ENCODE results near the gene RACGAP1. TPM values are rescaled to one million over a fixed set of nuclear protein-coding genes. Genes with fewer than 3 reads are reported as not detected.

RACGAP1 gene
- total and polyA plus RNA-seq, 2 of the 4 experiments (the other 2 are of a cell fraction) = 37.9 to 110 TPM

- no peak for TF ChIP-seq RAD21 (IDR thresholded peaks at IDR 0.05; ENCODE audit: low read length)
- no peak for TF ChIP-seq POLR2A (IDR thresholded peaks at IDR 0.05; ENCODE audit: low read depth, low read length)
- TF ChIP-seq NFE2L2 (IDR thresholded peaks at IDR 0.05; ENCODE audit: low read depth, low read length) = peak; percentile 16; the same call in 1 of the 2 replicates
These were observed 8.5 kb downstream of the RACGAP1 start (continued) for GRCh38 chr12:50016501-50017475.

GRCh38 chr12:50014342-50014741 is 11.0 kb downstream of the RACGAP1 start:
- no peak overlapping the region for H3K23ac ChIP-seq (ENCODE audit: low read depth, low read length)
- H3K9me1 ChIP-seq (ENCODE audit: insufficient read depth, low read length) = peaks cover 4% of the 10 kb centered on the region; the same call in 1 of the 2 replicates
- no peak overlapping the region for H3K4ac ChIP-seq (ENCODE audit: low read depth, low read length)
- no peaks in the 10 kb centered on the region for H3K9me3 ChIP-seq (ENCODE audit: control insufficient read depth, insufficient read depth, low read length)
- H4K5ac ChIP-seq (ENCODE audit: low read depth, low read length) = no peak overlapping the region; the same call in 1 of the 2 replicates
- no peak overlapping the region for H3K9ac ChIP-seq (ENCODE audit: low read depth, low read length)
- no peaks in the 10 kb centered on the region; the same call in none of the 2 replicates for H4K20me1 ChIP-seq (ENCODE audit: insufficient read depth, low read length)
- H2BK15ac ChIP-seq (ENCODE audit: low read depth, low read length) = no peak overlapping the region
- in situ Hi-C loops (cut with MboI; ENCODE audit: low sequenced_read_pairs) (no loop called here), intact Hi-C loops (cut with micrococcal nuclease) (no loop called here), dilution Hi-C loops (cut with HindIII; ENCODE audit: low sequenced_read_pairs, unreplicated experiment) (no loop called here)
- H3K4me3 ChIP-seq (ENCODE audit: insufficient read depth, low read depth, low read length) = no peak overlapping the region
- no peak overlapping the region for H4K91ac ChIP-seq (ENCODE audit: insufficient read depth, low read depth, low read length)
- ChIA-PET CTCF (no interaction called here), POLR2A (ENCODE audit: unreplicated experiment) (no interaction called here)
- DNase-seq (no peak), ATAC-seq (ENCODE audit: low read depth) (no peak)
- BruUV-seq (replicated peaks) = no TSS peak
- 0 out of 2 replicates have a peak, but pooled peaks cover 3% of the 10 kb centered on the region for H3K36me3 ChIP-seq (ENCODE audit: control insufficient read depth, insufficient read depth, low read length)
- peaks cover 24 to 40% of the 10 kb centered on the region in 2 experiments for H3K79me1 ChIP-seq (ENCODE audit: low read depth in 1 of 2, low read length in 2 of 2)
- H4K8ac ChIP-seq (ENCODE audit: low read depth in 2 of 2, low read length in 2 of 2) = peak overlapping the region in 1 of 2 experiments; percentile 24; a peak in 1 of 4 replicates
- H2AK9ac ChIP-seq (replicated peaks; ENCODE audit: low read depth, low read length, poor library complexity) = no peak overlapping the region
- H3K4me2 ChIP-seq (ENCODE audit: low read depth, low read length) = no peak overlapping the region
- no peak overlapping the region for H2BK120ac ChIP-seq (ENCODE audit: low read depth, low read length)
- peaks cover 6% of the 10 kb centered on the region for H3K4me1 ChIP-seq (ENCODE audit: control insufficient read depth, insufficient read depth, low read length)
- no peak overlapping the region for H2BK5ac ChIP-seq (ENCODE audit: low read depth, low read length, poor library complexity, severe bottlenecking)
- no peak overlapping the region for H2AK5ac ChIP-seq (ENCODE audit: low read depth, low read length)
- H3K14ac ChIP-seq (replicated peaks; ENCODE audit: low read depth, low read length) = no peak overlapping the region
- no peak overlapping the region for H3K27ac ChIP-seq (ENCODE audit: insufficient read depth, low read length)
- no peaks in the 10 kb centered on the region for H3K27me3 ChIP-seq (ENCODE audit: control insufficient read depth, insufficient read depth, low read length)
- no peak overlapping the region for H2AFZ ChIP-seq (replicated peaks; ENCODE audit: low read length, poor library complexity)
- no peak overlapping the region for H3K56ac ChIP-seq (ENCODE audit: extremely low read depth, insufficient read depth, low read length)
- 100% methylated on average over 1 of the region's 3 CpGs; no CpG with 5 or more reads in 1 of the 2 experiments for WGBS, 2 experiments (ENCODE audit: extremely low coverage in 2 of 2, insufficient read length in 1 of 2)
- no peak overlapping the region for H2BK20ac ChIP-seq (ENCODE audit: low read depth, low read length)
- TF ChIP-seq CHD1 (IDR thresholded peaks at IDR 0.05; ENCODE audit: low read depth, low read length) (no peak), BHLHE40 (IDR thresholded peaks at IDR 0.05; ENCODE audit: low read depth, low read length) (no peak), RAD21 (IDR thresholded peaks at IDR 0.05; ENCODE audit: low read length) (no peak), FOS (IDR thresholded peaks at IDR 0.05; ENCODE audit: low read depth, low read length) (no peak), CTCF (conservative IDR thresholded peaks at IDR 0.05; ENCODE audit: low read depth, low read length) (no peak), USF2 (IDR thresholded peaks at IDR 0.05; ENCODE audit: low read depth, low read length) (no peak), RFX5 (IDR thresholded peaks at IDR 0.05; ENCODE audit: low read depth, low read length) (no peak), POLR2A (IDR thresholded peaks at IDR 0.05; ENCODE audit: low read depth, low read length) (no peak), RCOR1 (IDR thresholded peaks at IDR 0.05; ENCODE audit: insufficient replicate concordance, low read length) (no peak)
- no peak overlapping the region for H3K18ac ChIP-seq (ENCODE audit: low read depth, low read length)

All from IMR-90 (cell line).